HG02938 (cell line): ENCODE measurements around the gene RAD51B.

Experiments
- ATAC-seq: cut with Tn5 transposase; IDR thresholded peaks from one replicate; pipeline ENCODE4 v1.9.1; 2021; ENCODE audit warnings: mild to moderate bottlenecking, moderate library complexity; ENCODE audit not compliant: unreplicated experiment

RAD51B gene

DNA sequence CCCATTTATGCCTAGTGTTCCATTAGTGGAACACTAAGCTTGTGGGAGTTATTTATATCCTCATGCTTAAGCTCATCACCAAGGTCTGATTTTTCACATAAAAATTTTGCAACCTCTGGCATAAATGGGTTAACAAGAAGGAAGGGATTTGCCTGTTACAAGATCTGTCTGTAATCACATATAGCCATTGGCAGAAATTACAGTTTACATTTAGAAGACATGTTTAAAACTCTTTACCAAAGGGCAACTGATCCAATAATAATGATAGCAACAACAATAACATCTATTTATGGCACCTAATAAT lies 550.4 kb downstream of the RAD51B start:
- no peak for ATAC-seq

DNA sequence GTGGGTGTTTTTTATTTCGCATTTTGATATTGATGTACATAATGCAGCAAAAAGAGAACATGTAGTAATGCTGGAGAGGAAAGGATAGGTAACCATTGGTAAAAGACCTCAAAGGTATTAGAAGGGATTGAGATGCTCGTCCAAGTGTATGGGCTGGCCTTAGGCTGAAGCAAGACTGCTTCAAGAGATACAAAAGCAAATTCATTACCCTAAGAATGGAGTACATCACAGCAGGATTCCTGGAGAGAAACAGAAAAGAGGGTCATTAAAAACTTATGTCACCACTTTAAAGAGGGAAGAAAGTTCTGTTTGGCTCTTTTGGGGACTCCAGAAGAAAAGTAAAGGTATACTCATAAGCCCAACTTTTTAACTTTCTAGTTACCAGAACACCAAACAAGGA lies 552.8 kb downstream of the RAD51B start:
- no peak for ATAC-seq

DNA sequence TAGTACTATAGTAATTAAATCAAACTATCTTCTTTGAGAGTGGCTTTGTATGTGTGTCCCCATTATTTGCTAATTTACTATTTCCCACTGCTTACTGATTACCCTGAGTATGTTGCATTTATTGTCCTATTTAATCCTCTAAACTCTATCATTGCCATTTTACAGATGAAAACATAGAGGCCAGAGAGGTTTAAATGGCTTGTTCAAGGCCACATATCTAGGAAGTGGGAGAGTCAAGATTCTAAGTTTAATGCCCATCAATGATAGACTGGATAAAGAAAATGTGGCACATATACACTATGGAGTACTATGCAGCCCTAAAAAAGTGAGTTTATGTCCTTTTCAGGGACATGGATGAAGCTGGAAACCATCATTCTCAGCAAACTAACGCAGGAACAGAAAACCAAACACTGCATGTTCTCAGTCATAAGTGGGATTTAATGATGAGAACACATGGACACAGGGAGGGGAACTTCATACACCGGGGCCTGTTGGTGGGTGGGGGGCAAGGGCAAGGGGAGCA lies 553.6 kb downstream of the RAD51B start:
- ATAC-seq, result no peak

DNA sequence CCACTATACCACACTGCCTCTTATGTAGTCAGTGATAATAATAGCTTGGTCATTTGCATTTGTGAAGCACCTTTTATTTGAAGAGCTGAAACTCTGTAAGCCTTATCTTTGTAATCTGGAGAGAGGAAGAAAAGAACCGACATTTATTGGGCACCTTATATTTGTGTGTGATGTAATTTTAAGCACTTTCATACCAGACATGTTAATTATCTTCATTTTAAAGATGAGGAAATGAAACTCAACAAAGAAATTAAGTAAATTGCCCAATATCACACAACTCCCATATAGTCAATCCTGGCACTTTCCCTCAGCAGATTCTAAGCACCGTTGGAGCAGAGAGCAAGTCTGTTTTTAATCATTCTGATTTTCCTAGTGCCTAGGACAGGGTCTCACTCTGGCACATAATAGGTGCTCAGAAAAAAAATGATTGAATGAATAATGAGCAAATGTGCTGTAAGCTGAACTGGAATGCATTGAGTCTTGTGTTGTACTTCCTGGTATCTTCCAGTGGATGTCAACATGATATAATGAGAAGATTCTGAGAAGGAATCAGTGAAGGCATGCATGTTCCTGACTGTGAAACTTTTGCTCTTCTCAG lies 554.4 kb downstream of the RAD51B start:
- ATAC-seq, result no peak

DNA sequence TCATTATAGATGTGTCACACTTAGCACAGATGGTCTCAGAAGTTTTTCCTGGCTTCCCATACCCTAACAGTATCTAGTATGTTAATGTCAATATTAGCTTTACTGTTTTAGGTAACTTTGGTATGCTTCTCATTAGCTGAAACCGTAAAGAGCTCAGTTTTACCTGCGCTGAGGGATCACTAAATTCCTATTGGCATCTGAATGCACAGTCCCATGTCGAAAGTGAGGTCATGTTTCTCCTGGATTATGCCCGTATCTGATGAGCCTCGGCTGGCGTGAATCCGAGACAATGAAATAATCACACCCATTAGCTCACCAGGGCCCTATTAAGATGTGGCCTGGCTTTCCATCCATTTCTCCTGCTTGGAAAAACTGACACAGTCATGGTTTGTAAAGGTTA lies 555.1 kb downstream of the RAD51B start:
- ATAC-seq, result no peak

DNA sequence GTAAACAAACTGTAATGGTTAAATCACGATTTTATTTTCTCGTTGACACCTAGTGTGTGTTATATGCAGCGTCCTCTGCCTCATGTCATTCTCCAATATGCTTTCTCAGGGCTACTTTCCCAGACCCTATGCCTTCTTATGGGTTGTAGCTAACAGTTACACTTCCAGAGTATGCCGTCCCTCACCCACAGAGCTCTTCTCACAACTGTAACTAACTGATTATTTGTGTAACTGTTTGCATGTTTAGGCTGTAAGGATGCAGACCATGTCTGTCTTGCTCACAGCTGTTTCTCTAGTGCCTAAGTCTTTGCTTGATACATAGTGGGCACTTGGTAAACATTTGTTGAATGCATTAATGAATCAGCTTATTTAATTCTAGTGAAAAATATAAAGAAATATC lies 555.8 kb downstream of the RAD51B start:
- no peak for ATAC-seq

DNA sequence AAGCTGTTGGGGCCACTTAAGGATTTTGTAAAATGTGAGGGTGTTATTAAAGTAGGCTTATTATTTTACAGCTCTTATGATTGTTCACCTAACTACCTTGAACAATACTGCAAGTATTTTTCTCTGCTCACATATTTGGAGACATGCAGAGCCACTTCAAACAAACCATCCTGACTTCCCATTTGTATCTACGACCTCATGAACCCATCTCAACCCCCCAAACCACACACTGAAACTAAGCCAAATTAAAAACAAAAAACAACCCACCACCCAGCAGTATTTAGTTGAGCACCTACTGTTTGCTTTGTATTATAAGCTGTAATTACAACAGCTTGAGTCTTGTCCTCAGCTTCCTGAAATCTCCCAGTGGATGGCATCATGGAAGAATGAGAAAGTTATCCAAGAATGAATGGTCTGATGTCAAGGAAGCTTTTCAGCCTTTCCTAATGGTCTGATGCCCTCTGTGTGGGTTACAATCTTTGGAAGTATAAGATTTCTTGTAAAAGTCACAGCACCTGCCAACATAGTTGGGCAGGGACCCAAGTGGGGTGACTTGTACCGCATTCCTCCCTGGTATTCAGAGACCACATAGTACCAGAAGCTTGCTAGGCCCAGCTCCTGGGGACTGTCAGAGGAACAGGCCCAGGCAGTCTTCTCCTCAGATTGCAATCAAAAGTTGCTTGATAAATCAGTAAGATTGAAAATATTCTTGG lies 556.6 kb downstream of the RAD51B start:
- no peak for ATAC-seq

DNA sequence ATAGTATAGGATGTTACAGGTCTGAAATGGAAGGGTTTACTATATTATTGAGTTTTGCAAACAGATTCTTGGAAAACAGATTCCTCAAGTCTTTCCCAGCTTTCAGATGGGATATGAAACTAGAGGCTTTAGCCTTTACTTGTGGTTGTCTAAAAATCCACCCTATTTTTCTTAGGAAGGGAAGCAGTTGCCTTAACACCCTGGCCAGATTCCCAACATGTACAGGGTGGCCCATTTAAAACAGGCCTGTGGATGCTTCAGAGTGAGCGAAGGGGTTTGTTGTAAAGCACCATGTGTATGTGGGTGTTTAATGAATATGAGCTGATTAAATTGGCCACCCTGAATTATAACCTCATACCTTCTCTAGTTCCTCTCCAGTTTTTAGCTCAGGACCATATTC lies 557.4 kb downstream of the RAD51B start:
- no peak for ATAC-seq

DNA sequence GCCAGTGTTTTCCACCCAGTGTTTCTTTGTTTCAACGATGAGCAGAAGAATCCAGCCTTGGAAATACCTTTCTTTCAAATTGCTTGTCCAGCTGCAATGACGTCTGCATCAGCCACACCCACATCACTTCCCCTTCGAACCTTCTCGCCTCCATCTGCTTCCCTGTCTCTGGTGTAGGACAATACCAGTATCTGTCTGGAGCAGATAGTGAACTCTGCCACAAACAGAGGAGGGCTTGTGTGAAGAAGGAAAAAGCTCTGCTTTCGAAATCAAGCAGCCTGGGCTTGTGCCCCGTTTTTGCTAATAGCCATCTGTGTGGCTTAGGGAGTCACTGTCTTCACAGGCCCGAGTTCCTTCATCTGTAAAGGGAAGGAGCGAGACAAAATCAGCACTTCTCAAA lies 557.9 kb downstream of the RAD51B start:
- no peak for ATAC-seq

DNA sequence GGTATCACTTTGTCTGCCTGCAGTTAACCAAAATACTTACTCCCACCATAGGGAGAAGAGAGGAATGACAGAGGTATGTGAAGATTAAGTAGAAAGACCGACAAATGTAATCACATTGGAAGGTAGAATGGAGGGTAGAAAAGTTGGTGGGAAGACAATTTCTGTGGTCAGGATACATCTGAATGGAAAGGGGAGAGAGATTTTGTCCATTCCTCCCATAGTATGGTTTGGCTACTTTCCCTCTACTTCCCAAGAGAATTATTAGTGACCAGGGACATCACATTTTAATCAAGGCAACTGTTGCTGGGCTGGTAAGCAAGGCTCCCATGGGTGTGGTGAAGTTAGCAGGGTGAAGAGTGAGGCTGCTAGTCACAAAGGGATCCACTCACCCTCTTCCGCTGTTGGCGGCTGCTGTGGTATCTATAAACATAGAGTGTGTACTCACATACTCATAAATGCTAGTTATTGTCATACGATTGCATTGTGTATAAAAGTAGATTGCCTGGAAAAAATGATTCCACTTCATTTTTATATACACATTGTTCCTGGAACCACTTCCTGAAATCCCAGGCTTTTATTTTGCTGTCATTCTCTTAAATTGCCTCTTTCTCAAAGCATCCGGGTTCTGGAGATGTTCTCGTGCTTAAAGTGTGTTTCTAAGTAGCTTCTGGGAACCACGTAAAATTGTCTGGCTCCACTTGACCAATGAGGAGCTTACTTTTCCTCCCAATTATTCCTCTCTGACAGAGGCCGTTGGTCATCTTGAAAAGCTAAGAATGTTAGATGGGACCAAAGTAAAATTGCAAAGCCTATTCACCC lies 560.1 kb downstream of the RAD51B start:
- ATAC-seq, result no peak

DNA sequence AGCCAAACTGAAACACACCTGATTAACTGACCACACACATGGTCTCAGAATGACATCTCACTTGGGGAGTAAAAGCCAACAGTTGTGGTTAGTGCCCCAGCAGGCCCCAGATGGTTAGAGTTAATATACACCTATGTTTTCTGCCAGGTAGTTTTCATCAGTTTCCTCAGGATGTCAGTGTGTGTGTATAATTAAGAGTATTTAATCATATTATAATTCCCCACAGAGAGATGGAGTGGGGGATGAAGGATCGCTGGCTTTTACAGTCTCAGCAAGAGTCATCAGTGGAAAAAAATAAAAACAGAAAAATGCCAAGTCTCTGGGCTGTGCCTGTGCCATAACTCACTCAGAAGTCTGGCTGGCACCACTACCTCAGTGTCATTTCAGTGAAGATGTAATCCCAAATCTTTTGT lies 560.8 kb downstream of the RAD51B start:
- ATAC-seq, result peak; percentile 67

DNA sequence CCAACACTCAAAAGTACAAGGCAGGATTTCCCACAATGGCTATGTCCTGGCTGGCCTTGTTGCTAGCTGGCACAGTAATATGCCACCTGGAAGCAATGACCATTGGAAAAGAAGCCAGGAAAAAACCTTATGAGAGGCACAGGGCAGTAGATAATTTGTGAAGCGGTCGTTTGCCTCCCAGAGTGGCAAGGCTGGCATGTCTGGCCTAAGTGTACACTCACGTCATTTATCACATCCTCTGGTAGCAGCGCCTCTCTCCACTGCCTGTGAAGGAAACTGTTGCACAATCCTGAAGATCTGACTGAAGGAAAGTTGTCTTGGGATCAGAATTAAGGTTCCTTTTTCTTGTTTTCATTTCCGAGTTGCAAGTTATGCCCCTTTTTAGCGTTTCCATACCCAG lies 564.8 kb downstream of the RAD51B start:
- ATAC-seq, result no peak

DNA sequence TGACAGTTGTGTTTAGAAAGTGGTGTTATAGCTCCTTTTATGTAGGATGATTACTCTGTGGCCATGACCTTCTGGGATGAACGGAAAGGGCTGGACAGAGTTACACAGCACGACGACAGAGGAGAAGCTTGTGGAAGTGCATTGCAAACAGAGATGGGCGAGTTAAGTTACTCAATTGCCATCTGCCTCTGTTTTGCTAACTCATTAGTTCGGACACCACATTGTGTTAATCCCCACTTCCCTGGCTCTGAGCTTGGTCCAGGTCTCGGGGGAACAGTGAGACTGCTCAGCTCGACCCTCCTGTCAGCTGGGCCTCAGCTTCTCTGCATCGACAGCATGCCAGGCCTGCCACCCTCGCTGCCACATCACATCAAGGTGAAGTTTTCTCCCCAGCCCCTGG lies 565.3 kb downstream of the RAD51B start:
- no peak for ATAC-seq

DNA sequence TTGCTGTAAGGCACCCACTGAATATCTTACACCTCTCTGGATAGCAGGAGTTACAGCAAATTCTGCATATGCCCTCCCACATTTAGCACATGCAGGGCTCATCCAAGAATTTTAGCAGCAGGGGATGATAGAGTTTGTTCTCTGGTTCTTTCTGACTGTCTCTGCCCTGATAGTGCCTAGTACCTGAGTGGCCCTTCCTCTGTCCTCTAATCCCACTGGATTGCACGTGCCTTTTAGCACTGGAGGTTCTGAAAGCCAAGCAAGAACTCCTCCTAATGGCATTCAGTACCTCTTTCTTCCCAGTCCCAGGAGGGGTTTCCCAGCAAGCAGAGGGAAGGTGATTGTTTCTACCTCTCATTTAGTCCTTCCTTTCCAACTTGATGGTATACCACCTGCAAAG lies 566.9 kb downstream of the RAD51B start:
- ATAC-seq, result no peak

DNA sequence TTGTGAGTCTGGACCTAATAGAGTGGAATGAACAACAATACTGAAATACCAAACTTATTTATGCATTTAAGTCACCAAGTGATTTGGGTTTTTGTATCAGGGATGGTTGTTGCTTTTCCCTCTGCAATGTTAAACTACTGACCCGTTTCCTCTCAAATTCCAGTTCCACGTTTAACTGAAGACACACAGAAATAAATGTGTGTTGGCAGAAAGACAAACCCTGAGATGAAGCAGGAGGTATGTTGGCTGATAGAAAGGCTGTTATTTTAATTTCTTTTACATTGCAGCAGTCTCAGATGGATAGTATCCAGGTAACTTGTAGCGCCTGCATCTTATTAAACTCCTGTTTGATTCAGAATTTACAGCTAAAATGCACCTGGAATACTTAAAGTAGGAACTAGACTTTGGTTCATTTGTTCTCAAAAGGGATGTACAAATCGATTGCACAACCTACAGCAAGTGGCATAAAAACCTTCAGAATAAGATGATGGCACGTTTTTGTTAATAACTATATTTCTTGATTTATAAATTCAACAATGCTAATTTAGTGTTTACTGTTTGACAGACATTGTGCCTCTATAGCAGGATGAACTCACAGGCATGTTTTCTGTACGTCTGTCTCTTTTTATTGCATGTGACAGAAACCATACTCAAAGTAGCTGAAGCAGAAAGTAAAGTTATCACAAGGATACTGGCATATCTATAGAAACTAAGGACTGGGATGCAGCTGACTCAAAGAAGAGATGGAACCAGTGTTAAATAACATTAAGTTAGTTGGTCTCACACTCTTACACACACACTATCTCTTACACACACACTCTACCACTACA lies 567.6 kb downstream of the RAD51B start:
- no peak for ATAC-seq

DNA sequence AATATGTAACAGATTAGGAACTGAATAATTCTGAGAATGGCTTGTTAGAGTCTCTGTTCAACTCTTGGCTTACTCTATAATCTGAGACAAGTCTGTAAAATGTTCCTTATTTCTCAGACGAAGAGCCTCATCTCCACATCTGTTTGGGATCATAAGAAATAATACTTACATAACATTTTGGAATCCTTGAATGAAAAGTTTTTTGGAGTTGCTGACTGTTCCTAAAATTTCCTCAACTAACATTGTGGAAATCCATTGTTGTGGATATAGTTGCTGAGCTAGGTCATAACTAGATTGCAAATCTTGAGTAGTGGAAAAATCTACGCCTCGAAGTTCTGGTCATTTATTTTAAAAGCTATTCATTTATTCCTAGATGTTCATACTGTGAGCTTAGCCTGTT lies 570.4 kb downstream of the RAD51B start:
- no peak for ATAC-seq

DNA sequence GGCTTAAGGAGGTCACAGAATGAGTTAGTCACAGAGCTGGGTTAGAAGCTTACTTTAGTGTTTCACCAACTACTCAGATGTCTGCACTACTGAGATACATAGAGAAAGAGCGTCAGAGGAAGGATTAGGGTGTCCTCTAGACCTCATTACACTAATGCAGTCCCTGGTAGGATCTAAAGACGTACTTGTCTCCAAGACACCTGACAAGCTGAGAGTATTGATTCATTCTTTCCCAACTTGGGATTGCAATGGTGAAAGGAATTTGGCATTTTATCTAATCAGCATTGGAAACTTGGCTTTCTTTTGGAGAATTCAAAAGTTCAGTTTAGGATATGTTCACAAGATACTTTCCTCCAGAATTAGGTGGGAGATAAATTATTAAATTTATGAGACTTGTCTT lies 571.2 kb downstream of the RAD51B start:
- ATAC-seq, result no peak

DNA sequence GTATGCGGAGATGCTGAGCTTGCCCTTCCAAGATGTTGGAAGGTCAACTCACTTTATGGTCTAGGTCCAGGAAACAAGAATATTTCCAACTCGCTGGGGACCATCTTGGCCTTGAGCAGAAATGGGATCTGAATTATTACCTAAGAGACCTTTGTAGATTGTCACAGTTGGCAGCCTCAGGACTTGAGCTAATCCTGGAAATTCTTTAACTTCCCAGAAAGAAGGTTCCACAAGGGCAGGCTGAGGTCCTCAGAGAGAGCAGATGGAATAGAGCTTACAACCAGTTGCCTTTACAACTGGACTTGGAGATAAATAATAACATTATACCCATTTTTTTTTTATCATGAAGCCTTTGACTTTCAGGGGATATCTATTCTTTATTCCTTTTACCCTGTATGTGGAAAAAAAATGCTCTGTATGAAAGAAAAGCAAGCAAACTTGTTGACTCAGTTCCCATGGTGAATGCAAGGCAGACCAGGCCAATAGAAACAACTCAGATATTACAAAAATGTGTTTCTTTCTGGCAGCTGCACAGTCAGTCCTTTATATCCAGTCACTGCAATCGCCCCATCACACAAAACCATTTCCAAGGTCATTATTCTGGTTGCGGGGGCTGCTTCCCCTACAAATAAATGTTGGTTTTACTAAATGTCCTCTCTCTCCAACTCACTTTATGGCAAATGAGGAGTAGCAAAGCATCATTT lies 571.9 kb downstream of the RAD51B start:
- no peak for ATAC-seq

DNA sequence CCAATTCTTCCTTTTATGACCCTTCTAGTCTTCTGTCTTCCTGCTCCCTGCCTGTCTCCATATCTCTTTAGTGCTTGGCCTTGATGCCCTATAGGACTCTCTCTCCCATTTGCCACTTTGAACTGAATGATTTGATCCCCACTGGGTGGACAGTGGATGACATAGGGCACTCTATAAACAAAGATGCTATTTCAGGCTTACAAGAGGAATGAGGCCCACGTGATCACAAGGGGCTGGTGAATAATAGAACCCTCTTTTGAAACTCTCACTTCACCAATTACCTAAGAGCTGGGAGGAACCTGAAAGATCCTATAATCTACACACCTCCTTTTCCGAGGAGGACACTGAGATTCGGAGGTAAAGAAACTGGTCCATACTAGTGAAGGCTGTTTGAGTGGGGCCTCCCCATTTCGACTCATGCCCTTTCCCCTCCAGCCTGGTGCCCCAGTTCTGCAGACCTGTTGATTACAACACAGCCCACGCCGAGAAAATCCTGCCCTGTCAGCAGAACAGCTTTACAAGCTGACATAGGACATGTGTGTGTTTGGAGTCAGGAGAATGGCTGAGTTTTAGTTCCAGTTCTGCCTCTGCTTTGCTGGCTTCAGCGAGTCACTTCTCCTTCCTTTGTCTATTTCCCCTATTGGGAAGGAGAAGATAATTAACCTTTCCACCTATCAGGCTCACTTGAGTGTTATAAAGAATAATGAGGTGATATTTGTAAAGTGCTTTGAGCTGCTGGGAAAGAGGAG lies 573.0 kb downstream of the RAD51B start:
- ATAC-seq, result no peak

DNA sequence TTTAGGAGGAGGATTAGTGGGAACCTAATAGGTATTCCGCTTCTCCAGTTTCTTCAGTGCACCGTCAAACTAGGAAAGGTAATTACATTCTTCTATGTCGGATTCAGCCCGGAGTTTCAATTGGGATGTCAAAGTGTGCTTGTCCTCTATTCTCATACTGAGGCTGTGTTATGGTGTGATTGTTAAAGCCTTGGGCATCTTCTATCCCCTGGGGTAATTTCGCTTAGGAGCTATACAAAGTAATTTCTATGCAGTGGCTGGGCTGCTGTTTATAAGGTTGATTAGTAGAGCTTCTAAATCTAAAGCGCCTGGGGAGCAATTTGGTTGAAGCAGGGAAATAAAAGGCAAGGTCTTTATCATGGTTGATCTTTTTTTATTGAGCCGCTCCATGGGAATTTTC lies 573.7 kb downstream of the RAD51B start:
- no peak for ATAC-seq
